Duodenal mucosa (tissue), 2 donors: ENCODE measurements around the gene NDRG4.
"Not testable (repeated sequence)": the region's sequence is repeated elsewhere in the genome, so short reads cannot be mapped to it uniquely, and the experiment has no call there.

Source experiments
- H3K27ac ChIP-seq: one replicate; pipeline ENCODE4 v1.7.0; 2013; ENCODE audit warnings: low read depth, low read length
- H3K27me3 ChIP-seq, 2 donors: one replicate each; pipeline ENCODE4 v1.7.0; 2013; ENCODE audit warnings: low read length in 2 of 2, control low read depth in 1 of 2; ENCODE audit not compliant: insufficient read depth in 2 of 2, control insufficient read depth in 1 of 2
- H3K36me3 ChIP-seq, 2 donors: one replicate each; pipeline ENCODE4 v1.7.0; 2013; ENCODE audit warnings: low read length in 2 of 2, control low read depth in 1 of 2; ENCODE audit not compliant: insufficient read depth in 2 of 2, control insufficient read depth in 1 of 2
- H3K4me1 ChIP-seq, 2 donors: one replicate each; pipeline ENCODE4 v1.7.0; 2013; ENCODE audit warnings: low read length in 2 of 2, control low read depth in 1 of 2; ENCODE audit not compliant: insufficient read depth in 2 of 2, control insufficient read depth in 1 of 2
- H3K4me3 ChIP-seq, 2 donors: one replicate each; pipeline ENCODE4 v1.7.0; 2013; ENCODE audit warnings: low read length in 2 of 2, low read depth in 1 of 2
- H3K9ac ChIP-seq, 2 donors: one replicate each; pipeline ENCODE4 v1.7.0; 2013; ENCODE audit warnings: low read length in 2 of 2, low read depth in 1 of 2
- H3K9me3 ChIP-seq, 2 donors: one replicate each; pipeline ENCODE4 v1.7.0; 2013; ENCODE audit warnings: low read length in 2 of 2, control low read depth in 1 of 2; ENCODE audit not compliant: control insufficient read depth in 1 of 2

NDRG4 gene

GRCh38 chr16:58481226-58481869 is 18.6 kb upstream of the NDRG4 start:
- H3K27me3 ChIP-seq = no peaks in the 10 kb centered on the region
- H3K9ac ChIP-seq = no peak overlapping the region
- no peak overlapping the region for H3K27ac ChIP-seq
- no peak overlapping the region for H3K4me3 ChIP-seq
- no peaks in the 10 kb centered on the region for H3K4me1 ChIP-seq
- no peaks in the 10 kb centered on the region for H3K9me3 ChIP-seq
- no peaks in the 10 kb centered on the region for H3K36me3 ChIP-seq

DNA sequence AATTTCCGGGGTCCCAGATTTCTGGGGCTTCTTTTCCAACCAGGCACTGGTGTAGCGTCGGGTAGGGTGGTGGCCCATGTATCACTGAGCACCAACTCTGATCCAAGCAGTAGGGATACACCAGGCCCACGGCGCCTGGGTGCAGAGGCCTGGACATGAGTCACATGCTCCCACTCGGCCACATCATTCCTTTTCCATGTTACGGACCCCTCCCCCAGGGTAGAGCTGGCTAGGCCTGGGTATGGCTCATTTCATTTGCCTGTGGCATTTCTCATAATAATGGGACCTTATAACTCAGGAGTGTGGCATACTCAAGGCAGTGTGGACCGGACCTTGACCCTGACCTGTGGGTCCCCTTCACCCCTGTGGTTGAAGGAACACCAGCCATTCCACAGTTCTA is 18.0 kb upstream of the NDRG4 start:
- Histone ChIP-seq H3K9me3 (no peaks in the 10 kb centered on the region), H3K4me1 (no peaks in the 10 kb centered on the region), H3K36me3 (no peaks in the 10 kb centered on the region), H3K27me3 (no peaks in the 10 kb centered on the region), H3K9ac (no peak overlapping the region), H3K27ac (no peak overlapping the region), H3K4me3 (no peak overlapping the region)

- no peak overlapping the region for H3K9ac ChIP-seq
- H3K4me3 ChIP-seq = no peak overlapping the region
- H3K27me3 ChIP-seq = no peaks in the 10 kb centered on the region
- no peaks in the 10 kb centered on the region for H3K9me3 ChIP-seq
- no peaks in the 10 kb centered on the region for H3K36me3 ChIP-seq
- H3K4me1 ChIP-seq = no peaks in the 10 kb centered on the region
- no peak overlapping the region for H3K27ac ChIP-seq
Observed at GRCh38 chr16:58485184-58485887, 14.6 kb upstream of the NDRG4 start.

DNA sequence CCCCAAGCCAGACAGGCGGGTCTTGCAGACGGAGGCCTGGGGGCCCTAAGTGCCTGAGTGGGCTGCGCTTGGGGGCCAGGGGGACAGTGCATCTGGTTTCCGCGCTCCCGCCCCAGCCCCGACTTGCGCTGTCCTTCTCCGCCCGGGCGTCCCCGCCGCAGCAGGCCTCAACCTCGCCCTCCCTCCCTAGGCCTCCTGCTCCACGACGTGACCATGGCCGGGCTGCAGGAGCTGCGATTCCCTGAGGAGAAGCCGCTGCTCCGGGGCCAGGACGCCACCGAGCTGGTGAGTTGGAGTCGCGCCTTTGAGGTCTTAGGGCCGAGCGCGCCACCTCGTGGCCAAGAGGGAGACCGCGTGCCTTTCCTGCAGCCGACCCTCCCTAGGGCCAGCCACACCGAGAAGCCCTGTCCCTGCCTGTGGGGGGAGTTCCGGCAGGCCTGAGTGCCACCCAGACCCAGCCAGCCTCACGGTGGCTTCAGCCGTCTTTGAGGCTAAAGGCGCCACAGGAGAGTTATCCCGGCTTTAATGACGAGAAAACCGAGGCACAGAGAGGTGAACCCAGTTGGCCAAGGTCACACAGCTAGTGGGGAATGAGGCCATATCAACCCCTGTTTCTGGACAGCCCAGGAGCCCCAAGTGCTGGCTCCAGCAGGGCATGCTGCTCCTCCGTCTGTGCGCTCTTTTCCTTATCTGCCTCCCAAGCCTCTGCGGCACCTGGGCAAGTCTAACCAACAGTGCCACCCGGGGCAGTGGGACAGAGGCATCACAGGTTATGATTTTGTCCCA is 12.2 kb upstream of the NDRG4 start:
- Histone ChIP-seq H3K4me1 (no peaks in the 10 kb centered on the region), H3K9ac (no peak overlapping the region), H3K27ac (no peak overlapping the region), H3K9me3 (no peaks in the 10 kb centered on the region), H3K36me3 (no peaks in the 10 kb centered on the region), H3K4me3 (no peak overlapping the region), H3K27me3 (no peaks in the 10 kb centered on the region)

GRCh38 chr16:58488531-58488930 is 11.4 kb upstream of the NDRG4 start:
- Histone ChIP-seq H3K27me3 (no peaks in the 10 kb centered on the region), H3K4me1 (no peaks in the 10 kb centered on the region), H3K4me3 (no peak overlapping the region), H3K9me3 (no peaks in the 10 kb centered on the region), H3K27ac (no peak overlapping the region), H3K36me3 (no peaks in the 10 kb centered on the region), H3K9ac (no peak overlapping the region)

GRCh38 chr16:58490065-58490464 is 9.9 kb upstream of the NDRG4 start:
- Histone ChIP-seq H3K27ac (no peak overlapping the region), H3K4me1 (no peaks in the 10 kb centered on the region), H3K4me3 (no peak overlapping the region), H3K36me3 (no peaks in the 10 kb centered on the region), H3K9ac (no peak overlapping the region), H3K9me3 (no peaks in the 10 kb centered on the region), H3K27me3 (peaks cover 0 to 4% of the 10 kb centered on the region in 2 donors)

DNA sequence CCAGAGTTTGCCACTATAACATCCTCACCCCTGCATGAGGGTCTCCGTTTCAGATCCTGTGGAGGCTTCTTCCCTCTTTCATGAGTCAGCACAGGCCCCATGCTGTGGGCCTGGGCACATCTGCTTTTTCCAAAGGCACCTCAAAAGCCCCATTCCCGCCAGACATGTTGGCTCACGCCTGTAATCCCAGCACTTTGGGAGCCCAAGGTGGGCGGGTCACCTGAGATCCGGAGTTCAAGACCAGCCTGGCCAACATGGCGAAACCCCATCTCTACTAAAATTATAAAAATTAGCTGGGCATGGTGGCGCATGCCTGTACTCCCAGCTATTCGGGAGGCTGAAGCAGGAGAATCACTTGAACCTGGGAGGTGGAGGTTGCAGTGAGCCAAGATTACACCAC is 9.4 kb upstream of the NDRG4 start:
- not testable (repeated sequence) for H3K36me3 ChIP-seq, H3K4me3 ChIP-seq, H3K27me3 ChIP-seq, H3K9ac ChIP-seq, H3K9me3 ChIP-seq, H3K27ac ChIP-seq, H3K4me1 ChIP-seq

GRCh38 chr16:58492066-58492465 is 7.9 kb upstream of the NDRG4 start:
- Histone ChIP-seq H3K36me3 (no peaks in the 10 kb centered on the region), H3K4me3 (no peak overlapping the region), H3K9me3 (no peaks in the 10 kb centered on the region), H3K9ac (no peak overlapping the region), H3K4me1 (peaks cover 0 to 4% of the 10 kb centered on the region in 2 donors), H3K27ac (no peak overlapping the region), H3K27me3 (peaks cover 0 to 4% of the 10 kb centered on the region in 2 donors)

GRCh38 chr16:58492735-58493134 is 7.2 kb upstream of the NDRG4 start:
- Histone ChIP-seq H3K36me3 (no peaks in the 10 kb centered on the region), H3K9ac (no peak overlapping the region), H3K9me3 (no peaks in the 10 kb centered on the region), H3K27me3 (peaks cover 0 to 4% of the 10 kb centered on the region in 2 donors), H3K4me1 (peaks cover 0 to 4% of the 10 kb centered on the region in 2 donors), H3K27ac (no peak overlapping the region), H3K4me3 (no peak overlapping the region)

GRCh38 chr16:58493756-58494431 is 6.0 kb upstream of the NDRG4 start:
- H3K4me3 ChIP-seq = no peak overlapping the region
- no peaks in the 10 kb centered on the region for H3K36me3 ChIP-seq
- no peak overlapping the region for H3K27ac ChIP-seq
- no peaks in the 10 kb centered on the region for H3K9me3 ChIP-seq
- peaks cover 0 to 4% of the 10 kb centered on the region in 2 donors for H3K27me3 ChIP-seq
- peaks cover 0 to 4% of the 10 kb centered on the region in 2 donors for H3K4me1 ChIP-seq
- H3K9ac ChIP-seq = no peak overlapping the region
